A549 (cell line): ENCODE data around the gene SLC12A9.

Experiments
- EP300 ChIP-seq, 2 experiments: fragments of >200 bp; sonication (Bioruptor Twin); formaldehyde crosslinking; IDR thresholded peaks; 2 replicates in 1 of 2; 3 replicates in 1 of 2; pipeline ENCODE4 v1.6.1; 2016 to 2017
- POLR2A ChIP-seq: IDR thresholded peaks from 2 replicates; pipeline ENCODE4 v1.6.1; 2012; ENCODE audit warnings: mild to moderate bottlenecking, low read length
- RCOR1 ChIP-seq: fragments of 150-350 bp; IDR thresholded peaks from 2 replicates; pipeline ENCODE4 v1.6.1; 2014; ENCODE audit warnings: antibody characterized with exemption, low read length, low read depth
- TP53 ChIP-seq: fragments of 250-450 bp; sonication (Bioruptor Pico); IDR thresholded peaks from 2 replicates; pipeline ENCODE4 v1.5.0; 2021; ENCODE audit warnings: mild to moderate bottlenecking, moderate library complexity
- TF ChIP-seq, protein P1 (sequence below): fragments of >200 bp; sonication (Bioruptor Twin); formaldehyde crosslinking; IDR thresholded peaks from 3 replicates; pipeline ENCODE4 v1.5.1; 2016
- TF ChIP-seq, protein P2 (sequence below): fragments of 450-650 bp; IDR thresholded peaks from 2 replicates; pipeline ENCODE4 v1.6.1; 2014; ENCODE audit warnings: antibody characterized with exemption

DNA sequence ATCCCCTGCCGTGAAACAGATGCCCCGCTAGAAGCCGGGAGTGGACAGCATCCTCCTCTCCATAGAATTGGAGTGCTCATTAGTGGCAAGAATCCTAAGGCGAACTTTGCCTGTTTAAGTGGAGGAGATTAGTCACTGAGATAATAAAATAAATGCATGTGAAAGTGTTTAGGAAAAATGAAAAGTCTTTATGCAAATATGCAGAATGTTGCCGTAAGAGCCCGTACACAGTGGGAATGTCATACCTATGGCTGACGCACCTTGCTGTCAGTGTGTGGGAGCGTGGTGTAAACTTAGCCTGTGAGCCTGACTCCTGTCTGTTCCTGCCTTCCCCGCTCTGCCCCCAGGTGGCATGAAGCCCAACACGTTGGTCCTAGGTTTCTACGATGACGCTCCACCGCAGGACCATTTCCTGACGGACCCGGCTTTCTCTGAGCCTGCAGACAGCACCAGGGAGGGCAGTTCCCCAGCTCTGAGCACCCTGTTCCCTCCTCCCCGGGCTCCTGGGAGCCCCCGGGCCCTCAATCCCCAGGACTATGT, 12.9 kb downstream of the SLC12A9 start:
- TF ChIP-seq POLR2A = no peak
- TF ChIP-seq, protein P1, sequence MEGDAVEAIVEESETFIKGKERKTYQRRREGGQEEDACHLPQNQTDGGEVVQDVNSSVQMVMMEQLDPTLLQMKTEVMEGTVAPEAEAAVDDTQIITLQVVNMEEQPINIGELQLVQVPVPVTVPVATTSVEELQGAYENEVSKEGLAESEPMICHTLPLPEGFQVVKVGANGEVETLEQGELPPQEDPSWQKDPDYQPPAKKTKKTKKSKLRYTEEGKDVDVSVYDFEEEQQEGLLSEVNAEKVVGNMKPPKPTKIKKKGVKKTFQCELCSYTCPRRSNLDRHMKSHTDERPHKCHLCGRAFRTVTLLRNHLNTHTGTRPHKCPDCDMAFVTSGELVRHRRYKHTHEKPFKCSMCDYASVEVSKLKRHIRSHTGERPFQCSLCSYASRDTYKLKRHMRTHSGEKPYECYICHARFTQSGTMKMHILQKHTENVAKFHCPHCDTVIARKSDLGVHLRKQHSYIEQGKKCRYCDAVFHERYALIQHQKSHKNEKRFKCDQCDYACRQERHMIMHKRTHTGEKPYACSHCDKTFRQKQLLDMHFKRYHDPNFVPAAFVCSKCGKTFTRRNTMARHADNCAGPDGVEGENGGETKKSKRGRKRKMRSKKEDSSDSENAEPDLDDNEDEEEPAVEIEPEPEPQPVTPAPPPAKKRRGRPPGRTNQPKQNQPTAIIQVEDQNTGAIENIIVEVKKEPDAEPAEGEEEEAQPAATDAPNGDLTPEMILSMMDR = no peak
- TF ChIP-seq TP53 (CRISPR knock-in tag) = no peak
- no peak for TF ChIP-seq RCOR1
- TF ChIP-seq, protein P2, sequence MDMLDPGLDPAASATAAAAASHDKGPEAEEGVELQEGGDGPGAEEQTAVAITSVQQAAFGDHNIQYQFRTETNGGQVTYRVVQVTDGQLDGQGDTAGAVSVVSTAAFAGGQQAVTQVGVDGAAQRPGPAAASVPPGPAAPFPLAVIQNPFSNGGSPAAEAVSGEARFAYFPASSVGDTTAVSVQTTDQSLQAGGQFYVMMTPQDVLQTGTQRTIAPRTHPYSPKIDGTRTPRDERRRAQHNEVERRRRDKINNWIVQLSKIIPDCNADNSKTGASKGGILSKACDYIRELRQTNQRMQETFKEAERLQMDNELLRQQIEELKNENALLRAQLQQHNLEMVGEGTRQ = no peak
- TF ChIP-seq EP300 (IDR thresholded peaks at IDR 0.05) = no peak
